ENCODE measurements around the gene CRAMP1.
A peak's percentile ranks its signal among the peaks of the same experiment; 100 is the strongest.

CRAMP1 gene

GRCh38 chr16:1677942-1678499 lies 65.9 kb downstream of the CRAMP1 start, which contains the start of gene JPT2:
JPT2 (plus strand) TSS chr16:1678279; CDS start chr16:1678313, 34 bp downstream.
- peak within 1 kb of the TSS; percentile 95 for H3K18ac ChIP-seq (ENCODE audit: low read length)
- peak within 1 kb of the TSS; percentile 24 for H3K27ac ChIP-seq (replicated peaks; ENCODE audit: low read length)
- H2BK15ac ChIP-seq (ENCODE audit: low read length): peak within 1 kb of the TSS; percentile 15
- peak within 1 kb of the TSS; percentile 80 for H3K4ac ChIP-seq (ENCODE audit: low read length)
- H2BK5ac ChIP-seq (ENCODE audit: low read length): peak within 1 kb of the TSS; percentile 92
- no CpG with 5 or more reads among the region's 79 CpGs for WGBS, 2 donors (ENCODE audit: extremely low coverage in 2 of 2, insufficient read length in 2 of 2, insufficient replicate concordance in 1 of 2)
- H2BK12ac ChIP-seq (ENCODE audit: low read length): no peak within 1 kb of the TSS
- peak within 1 kb of the TSS; percentile 98 for H3K9ac ChIP-seq (ENCODE audit: low read depth, low read length, poor library complexity)
- H3K23ac ChIP-seq (ENCODE audit: low read depth, low read length, poor library complexity): peak within 1 kb of the TSS; percentile 90
- H3K4me1 ChIP-seq (ENCODE audit: control insufficient read depth in 2 of 2, insufficient read depth in 1 of 2, low read depth in 1 of 2, low read length in 2 of 2): peaks cover 12 to 18% of the 10 kb centered on the region in 2 donors
- H3K27me3 ChIP-seq (ENCODE audit: control insufficient read depth in 3 of 3, insufficient read depth in 3 of 3, low read depth in 1 of 3, low read length in 3 of 3): no peaks in the 10 kb centered on the region
- H3K79me1 ChIP-seq (ENCODE audit: low read depth, low read length): peaks cover 8% of the 10 kb centered on the region
- H2BK120ac ChIP-seq (ENCODE audit: low read depth, low read length): no peak within 1 kb of the TSS
- DNase-seq (ENCODE audit: low spot score): peak; percentile 95
- H4K8ac ChIP-seq (ENCODE audit: low read depth, low read length): no peak within 1 kb of the TSS
- H3K14ac ChIP-seq (ENCODE audit: low read length): peak within 1 kb of the TSS; percentile 85
- no peak within 1 kb of the TSS for H4K91ac ChIP-seq (ENCODE audit: low read depth, low read length, poor library complexity)
- peak within 1 kb of the TSS; percentile 85 for H3K4me2 ChIP-seq (ENCODE audit: insufficient read depth, low read length, poor library complexity, severe bottlenecking)
- H3K36me3 ChIP-seq (replicated peaks in 1 of 2; ENCODE audit: control insufficient read depth in 2 of 2, insufficient read depth in 2 of 2, low read length in 2 of 2): peaks cover 24 to 69% of the 10 kb centered on the region in 2 donors
- no peaks in the 10 kb centered on the region for H3K9me3 ChIP-seq (replicated peaks in 1 of 2; ENCODE audit: control insufficient read depth in 2 of 2, insufficient read depth in 1 of 2, low read depth in 1 of 2, low read length in 2 of 2)
- H2AK5ac ChIP-seq (ENCODE audit: low read depth, low read length): peak within 1 kb of the TSS; percentile 97
- peak within 1 kb of the TSS; percentile 91 to 97 for H3K4me3 ChIP-seq (ENCODE audit: low read length in 2 of 2)
- H2AFZ ChIP-seq (ENCODE audit: low read length): peak within 1 kb of the TSS; percentile 79

- Histone ChIP-seq H2BK15ac (ENCODE audit: low read length) (peak overlapping the region; percentile 15), H3K36me3 (replicated peaks in 1 of 2; ENCODE audit: control insufficient read depth in 2 of 2, insufficient read depth in 2 of 2, low read length in 2 of 2) (peaks cover 23 to 69% of the 10 kb centered on the region in 2 donors), H3K9me3 (replicated peaks in 1 of 2; ENCODE audit: control insufficient read depth in 2 of 2, insufficient read depth in 1 of 2, low read depth in 1 of 2, low read length in 2 of 2) (no peaks in the 10 kb centered on the region), H3K18ac (ENCODE audit: low read length) (peak overlapping the region; percentile 95), H2BK120ac (ENCODE audit: low read depth, low read length) (no peak overlapping the region), H3K23ac (ENCODE audit: low read depth, low read length, poor library complexity) (peak overlapping the region; percentile 90), H3K4me1 (ENCODE audit: control insufficient read depth in 2 of 2, insufficient read depth in 1 of 2, low read depth in 1 of 2, low read length in 2 of 2) (peaks cover 12 to 18% of the 10 kb centered on the region in 2 donors), H3K27ac (replicated peaks; ENCODE audit: low read length) (peak overlapping the region; percentile 24), H4K91ac (ENCODE audit: low read depth, low read length, poor library complexity) (no peak overlapping the region), H3K79me1 (ENCODE audit: low read depth, low read length) (peaks cover 8% of the 10 kb centered on the region), H3K9ac (ENCODE audit: low read depth, low read length, poor library complexity) (peak overlapping the region; percentile 98), H2AK5ac (ENCODE audit: low read depth, low read length) (peak overlapping the region; percentile 97), H2AFZ (ENCODE audit: low read length) (peak overlapping the region; percentile 79), H2BK5ac (ENCODE audit: low read length) (peak overlapping the region; percentile 92), H3K4me2 (ENCODE audit: insufficient read depth, low read length, poor library complexity, severe bottlenecking) (peak overlapping the region; percentile 85), H4K8ac (ENCODE audit: low read depth, low read length) (no peak overlapping the region), H3K14ac (ENCODE audit: low read length) (peak overlapping the region; percentile 85), H3K27me3 (ENCODE audit: control insufficient read depth in 3 of 3, insufficient read depth in 3 of 3, low read depth in 1 of 3, low read length in 3 of 3) (no peaks in the 10 kb centered on the region), H2BK12ac (ENCODE audit: low read length) (no peak overlapping the region), H3K4ac (ENCODE audit: low read length) (peak overlapping the region; percentile 80), H3K4me3 (ENCODE audit: low read length in 2 of 2) (peak overlapping the region; percentile 91 to 97)
- WGBS, 2 donors (ENCODE audit: extremely low coverage in 2 of 2, insufficient read length in 2 of 2, insufficient replicate concordance in 1 of 2): no CpG with 5 or more reads among the region's 45 CpGs
- peak; percentile 24 for DNase-seq (ENCODE audit: low spot score)
Observed at GRCh38 chr16:1678500-1679098, 66.4 kb downstream of the CRAMP1 start.

- H3K4ac ChIP-seq (ENCODE audit: low read length): no peak overlapping the region
Observed at GRCh38 chr16:1680361-1680760, 68.2 kb downstream of the CRAMP1 start.

GRCh38 chr16:1681032-1681431 lies 68.9 kb downstream of the CRAMP1 start:
- Histone ChIP-seq H3K4ac (ENCODE audit: low read length) (no peak overlapping the region), H3K4me1 (ENCODE audit: control insufficient read depth in 2 of 2, insufficient read depth in 1 of 2, low read depth in 1 of 2, low read length in 2 of 2) (peaks cover 12 to 18% of the 10 kb centered on the region in 2 donors), H2AFZ (ENCODE audit: low read length) (no peak overlapping the region), H2BK120ac (ENCODE audit: low read depth, low read length) (no peak overlapping the region), H3K79me1 (ENCODE audit: low read depth, low read length) (peaks cover 5% of the 10 kb centered on the region), H4K91ac (ENCODE audit: low read depth, low read length, poor library complexity) (no peak overlapping the region), H3K4me3 (ENCODE audit: low read length in 2 of 2) (peak overlapping the region in 1 of 2 donors; percentile 7), H3K14ac (ENCODE audit: low read length) (no peak overlapping the region), H3K18ac (ENCODE audit: low read length) (no peak overlapping the region), H3K23ac (ENCODE audit: low read depth, low read length, poor library complexity) (no peak overlapping the region), H2BK5ac (ENCODE audit: low read length) (no peak overlapping the region), H2AK5ac (ENCODE audit: low read depth, low read length) (no peak overlapping the region), H3K4me2 (ENCODE audit: insufficient read depth, low read length, poor library complexity, severe bottlenecking) (peak overlapping the region; percentile 45), H2BK15ac (ENCODE audit: low read length) (no peak overlapping the region), H3K9ac (ENCODE audit: low read depth, low read length, poor library complexity) (no peak overlapping the region), H3K36me3 (replicated peaks in 1 of 2; ENCODE audit: control insufficient read depth in 2 of 2, insufficient read depth in 2 of 2, low read length in 2 of 2) (peaks cover 11 to 69% of the 10 kb centered on the region in 2 donors), H4K8ac (ENCODE audit: low read depth, low read length) (no peak overlapping the region), H2BK12ac (ENCODE audit: low read length) (no peak overlapping the region), H3K27ac (replicated peaks; ENCODE audit: low read length) (peak overlapping the region; percentile 79), H3K27me3 (ENCODE audit: control insufficient read depth in 3 of 3, insufficient read depth in 3 of 3, low read depth in 1 of 3, low read length in 3 of 3) (no peaks in the 10 kb centered on the region), H3K9me3 (replicated peaks in 1 of 2; ENCODE audit: control insufficient read depth in 2 of 2, insufficient read depth in 1 of 2, low read depth in 1 of 2, low read length in 2 of 2) (no peaks in the 10 kb centered on the region)
- peak; percentile 77 for DNase-seq (ENCODE audit: low spot score)
- no CpG with 5 or more reads among the region's 10 CpGs for WGBS, 2 donors (ENCODE audit: extremely low coverage in 2 of 2, insufficient read length in 2 of 2, insufficient replicate concordance in 1 of 2)

More at GRCh38 chr16:1680361-1680760, 68.2 kb downstream of the CRAMP1 start:
- H2BK15ac ChIP-seq (ENCODE audit: low read length): no peak overlapping the region
- H2BK5ac ChIP-seq (ENCODE audit: low read length): no peak overlapping the region
- peak overlapping the region; percentile 79 for H3K27ac ChIP-seq (replicated peaks; ENCODE audit: low read length)
- H3K23ac ChIP-seq (ENCODE audit: low read depth, low read length, poor library complexity): no peak overlapping the region
- WGBS, 2 donors (ENCODE audit: extremely low coverage in 2 of 2, insufficient read length in 2 of 2, insufficient replicate concordance in 1 of 2): no CpG with 5 or more reads among the region's 14 CpGs
- no peaks in the 10 kb centered on the region for H3K27me3 ChIP-seq (ENCODE audit: control insufficient read depth in 3 of 3, insufficient read depth in 3 of 3, low read depth in 1 of 3, low read length in 3 of 3)
- H3K4me3 ChIP-seq (ENCODE audit: low read length in 2 of 2): peak overlapping the region in 1 of 2 donors; percentile 13
- H2BK12ac ChIP-seq (ENCODE audit: low read length): no peak overlapping the region
- no peak overlapping the region for H2AFZ ChIP-seq (ENCODE audit: low read length)
- H2AK5ac ChIP-seq (ENCODE audit: low read depth, low read length): no peak overlapping the region
- no peak overlapping the region for H2BK120ac ChIP-seq (ENCODE audit: low read depth, low read length)
- peak overlapping the region; percentile 45 for H3K4me2 ChIP-seq (ENCODE audit: insufficient read depth, low read length, poor library complexity, severe bottlenecking)
- H4K91ac ChIP-seq (ENCODE audit: low read depth, low read length, poor library complexity): no peak overlapping the region
- H3K36me3 ChIP-seq (replicated peaks in 1 of 2; ENCODE audit: control insufficient read depth in 2 of 2, insufficient read depth in 2 of 2, low read length in 2 of 2): peaks cover 14 to 69% of the 10 kb centered on the region in 2 donors
- no peaks in the 10 kb centered on the region for H3K9me3 ChIP-seq (replicated peaks in 1 of 2; ENCODE audit: control insufficient read depth in 2 of 2, insufficient read depth in 1 of 2, low read depth in 1 of 2, low read length in 2 of 2)
- peaks cover 12 to 18% of the 10 kb centered on the region in 2 donors for H3K4me1 ChIP-seq (ENCODE audit: control insufficient read depth in 2 of 2, insufficient read depth in 1 of 2, low read depth in 1 of 2, low read length in 2 of 2)
- H3K18ac ChIP-seq (ENCODE audit: low read length): peak overlapping the region; percentile 40
- no peak for DNase-seq (ENCODE audit: low spot score)
- no peak overlapping the region for H4K8ac ChIP-seq (ENCODE audit: low read depth, low read length)
- H3K9ac ChIP-seq (ENCODE audit: low read depth, low read length, poor library complexity): no peak overlapping the region
- H3K79me1 ChIP-seq (ENCODE audit: low read depth, low read length): peaks cover 5% of the 10 kb centered on the region
- H3K14ac ChIP-seq (ENCODE audit: low read length): no peak overlapping the region

Measured in neuronal stem cell (in vitro differentiated cells).